ENCODE data around the gene STK10.
"Not testable (repeated sequence)": the region's sequence is repeated elsewhere in the genome, so short reads cannot be mapped to it uniquely, and the experiment has no call there.

STK10 gene

DNA sequence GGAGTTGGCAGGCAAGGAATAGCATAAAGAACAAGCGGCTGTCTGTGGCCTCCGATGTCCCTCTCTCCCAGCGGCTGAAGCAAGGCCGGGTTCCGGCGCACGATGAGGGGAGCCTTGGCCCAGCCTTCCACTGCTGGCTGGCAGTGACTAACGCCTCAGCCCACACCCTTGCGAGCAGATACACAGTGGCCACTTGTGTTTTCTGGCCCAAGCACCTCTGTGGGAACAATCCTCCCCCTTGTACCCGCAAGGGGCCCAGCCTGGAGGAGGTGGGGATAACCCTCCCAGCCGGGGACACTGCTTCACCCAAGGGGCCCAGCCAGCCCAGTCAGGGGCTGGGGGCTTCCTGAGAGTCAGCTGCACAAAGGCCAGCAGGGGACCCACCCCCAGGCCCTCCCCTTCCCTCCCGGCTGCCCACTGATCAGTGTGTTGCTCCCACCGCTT lies 23.2 kb downstream of the STK10 start:
- no peak for FAIRE-seq

DNA sequence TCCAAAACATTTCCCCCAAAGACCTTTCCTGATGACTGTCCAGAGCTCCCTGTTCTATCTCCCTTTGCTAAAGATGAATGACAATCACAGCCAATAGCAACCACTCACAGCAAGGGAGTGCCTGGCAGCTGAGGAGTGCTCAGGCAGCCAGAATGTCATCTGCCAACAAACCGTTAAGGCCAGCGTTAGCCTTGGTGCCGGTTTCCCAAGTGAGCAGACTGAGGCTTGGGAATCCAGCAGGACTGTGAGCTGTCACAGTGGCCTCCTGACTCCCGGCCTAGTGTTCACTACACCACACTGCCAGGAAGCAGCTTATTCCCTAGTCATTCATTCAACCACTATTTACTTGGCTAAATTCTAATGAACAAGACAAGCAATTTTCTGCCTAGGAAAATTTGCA lies 24.7 kb downstream of the STK10 start:
- no peak for FAIRE-seq

GRCh38 chr5:172162987-172163343 lies 25.1 kb downstream of the STK10 start:
- FAIRE-seq = no peak

GRCh38 chr5:172162323-172162986 lies 25.6 kb downstream of the STK10 start:
- FAIRE-seq = no peak

DNA sequence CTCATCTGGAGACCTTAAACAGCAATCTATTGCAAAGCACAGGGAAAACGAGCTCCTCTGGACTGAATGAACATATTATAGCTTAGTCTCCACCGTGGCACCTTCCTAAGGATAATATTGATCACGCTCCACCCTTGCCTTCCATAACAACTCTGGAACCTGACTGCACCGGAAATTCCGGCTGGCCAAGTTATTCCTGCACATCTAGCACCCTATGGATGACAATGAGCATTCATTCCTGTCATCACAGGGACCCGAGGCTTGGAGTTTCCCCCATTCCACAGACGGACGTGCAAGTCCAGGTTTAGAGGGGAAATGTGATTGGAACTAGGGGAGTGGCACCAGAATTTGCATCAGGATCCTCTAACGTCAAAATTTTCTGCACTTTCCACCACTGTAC lies 27.5 kb downstream of the STK10 start:
- FAIRE-seq = no peak

- FAIRE-seq = no peak
Measured at GRCh38 chr5:172159016-172159415, 29.0 kb downstream of the STK10 start.

GRCh38 chr5:172156541-172156994 lies 31.5 kb downstream of the STK10 start:
- FAIRE-seq = no peak

DNA sequence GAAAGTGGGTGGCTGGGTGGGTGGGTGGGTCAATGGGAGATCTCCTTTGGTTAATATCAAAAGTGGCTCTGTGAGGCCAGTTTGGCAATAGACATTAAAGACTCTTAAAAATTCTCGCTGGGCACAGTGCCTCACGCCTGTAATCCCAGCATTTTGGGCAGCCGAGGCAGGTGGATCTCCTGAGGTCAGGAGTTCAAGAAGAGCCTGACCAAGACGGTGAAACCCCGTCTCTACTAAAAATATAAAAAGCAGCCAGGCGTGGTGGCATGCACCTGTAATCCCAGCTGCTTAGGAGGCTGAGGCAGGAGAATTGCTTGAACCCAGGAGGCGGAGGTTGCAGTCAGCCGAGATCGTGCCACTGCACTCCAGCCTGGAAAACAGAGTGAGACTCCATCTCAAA lies 32.9 kb downstream of the STK10 start:
- FAIRE-seq = not testable (repeated sequence)

- FAIRE-seq = no peak
Measured at GRCh38 chr5:172153695-172154094, 34.3 kb downstream of the STK10 start.

DNA sequence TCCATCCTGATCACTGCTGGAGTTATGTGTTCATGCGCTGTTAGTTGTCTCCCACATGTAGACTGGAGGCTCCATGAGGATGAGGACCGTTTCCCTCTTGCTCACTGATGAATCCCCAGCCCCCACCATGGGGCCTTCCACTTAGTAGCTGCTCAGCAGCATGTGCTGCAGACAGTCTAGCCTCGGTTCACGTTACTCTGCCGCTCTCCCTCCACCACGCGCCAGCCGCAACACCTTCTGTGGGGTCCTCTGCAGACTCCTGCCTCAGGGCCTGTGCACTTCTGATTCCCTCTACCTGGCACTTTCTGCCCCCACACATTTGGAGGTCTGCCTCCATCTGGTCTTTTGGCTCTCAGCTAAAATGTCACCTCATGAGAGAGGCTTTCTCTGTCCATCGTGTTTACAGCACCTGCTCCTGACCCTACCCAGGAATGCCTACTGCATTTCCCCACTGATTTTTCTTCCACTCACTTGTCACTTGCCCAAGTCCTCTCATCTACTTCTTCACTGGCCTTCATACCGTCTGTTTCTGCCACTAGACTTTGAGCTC lies 36.3 kb downstream of the STK10 start:
- no peak for FAIRE-seq

DNA sequence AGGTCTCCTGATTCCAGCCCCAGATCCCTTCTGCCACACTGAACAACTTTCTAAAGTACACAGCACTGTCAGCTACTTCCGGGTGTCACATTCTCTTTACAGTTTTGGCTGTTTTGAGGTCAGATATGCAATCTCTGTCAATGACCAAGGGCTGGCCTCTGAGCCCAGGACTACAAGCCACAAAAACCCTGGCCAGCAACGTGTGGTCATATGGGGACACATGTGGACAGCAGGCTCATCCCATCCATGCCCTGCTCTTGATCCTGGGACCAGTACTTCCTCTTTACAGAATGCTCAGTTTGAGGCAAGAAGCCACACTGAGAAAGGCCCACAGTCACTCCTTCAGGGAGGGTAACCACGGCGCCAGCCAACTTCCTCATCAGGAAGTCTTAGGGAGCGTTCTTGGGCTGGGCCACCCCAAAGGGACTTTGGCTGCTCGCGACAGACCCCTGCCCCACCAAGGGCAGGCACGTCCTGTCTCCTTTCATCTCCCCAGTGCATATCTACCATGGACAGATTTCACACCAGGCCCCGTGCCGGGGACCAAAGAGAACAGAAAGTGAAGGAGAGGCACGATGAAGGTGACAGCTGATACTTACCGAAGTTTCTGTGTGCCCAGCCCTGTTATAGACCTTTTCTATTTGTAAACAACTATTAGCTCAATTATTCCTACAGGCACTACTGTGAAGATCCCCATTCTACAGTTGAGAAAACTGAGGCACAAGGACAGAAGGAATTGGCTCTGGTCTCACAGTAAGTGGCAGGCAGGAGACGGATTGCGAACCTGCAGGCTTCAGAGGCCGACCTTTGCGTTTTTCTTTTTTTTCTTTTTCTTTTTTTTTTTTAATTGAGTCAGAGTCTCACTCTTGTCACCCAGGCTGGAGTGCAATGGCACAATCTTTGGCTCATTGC lies 37.3 kb downstream of the STK10 start:
- FAIRE-seq = no peak

DNA sequence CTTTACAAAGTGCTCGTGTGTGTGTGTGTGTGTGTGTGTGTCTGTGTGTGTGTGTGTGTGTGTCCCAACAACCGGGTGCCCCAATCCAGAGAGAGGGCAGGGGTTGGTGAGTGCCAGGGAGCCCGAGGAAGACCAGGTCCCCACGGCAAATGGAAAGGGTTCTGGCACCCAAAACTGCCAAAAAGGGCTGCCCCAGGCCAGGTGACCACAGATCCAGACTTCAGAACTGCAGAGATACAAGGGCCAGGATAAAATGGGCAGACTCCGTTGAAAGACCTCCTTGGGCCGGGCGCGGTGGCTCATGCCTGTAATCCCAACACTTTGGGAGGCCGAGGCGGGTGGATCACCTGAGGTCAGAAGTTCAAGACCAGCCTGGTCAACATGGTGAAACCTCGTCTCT lies 38.5 kb downstream of the STK10 start:
- FAIRE-seq = not testable (repeated sequence)

DNA sequence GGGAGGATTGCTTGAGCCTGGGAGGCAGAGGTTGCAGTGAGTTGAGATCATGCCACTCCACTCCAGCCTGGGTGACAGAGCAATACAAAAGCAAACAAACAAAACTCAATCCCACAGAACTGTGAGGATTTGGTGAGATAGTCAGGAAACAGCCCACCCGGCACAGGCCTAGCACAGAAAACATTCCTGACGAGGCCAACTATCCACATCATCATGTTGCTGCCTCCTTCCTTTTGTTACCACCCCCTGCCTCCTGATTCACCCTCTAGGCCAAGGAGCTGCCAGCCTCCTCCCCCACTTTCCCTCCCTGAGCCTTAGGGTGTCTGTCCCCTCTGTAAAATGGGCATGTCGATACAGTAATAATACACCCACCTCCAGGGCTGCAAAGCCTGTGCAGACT lies 39.0 kb downstream of the STK10 start:
- FAIRE-seq = no peak

GRCh38 chr5:172148381-172148780 lies 39.6 kb downstream of the STK10 start:
- FAIRE-seq = no peak

GRCh38 chr5:172147857-172148256 lies 40.2 kb downstream of the STK10 start:
- no peak for FAIRE-seq

DNA sequence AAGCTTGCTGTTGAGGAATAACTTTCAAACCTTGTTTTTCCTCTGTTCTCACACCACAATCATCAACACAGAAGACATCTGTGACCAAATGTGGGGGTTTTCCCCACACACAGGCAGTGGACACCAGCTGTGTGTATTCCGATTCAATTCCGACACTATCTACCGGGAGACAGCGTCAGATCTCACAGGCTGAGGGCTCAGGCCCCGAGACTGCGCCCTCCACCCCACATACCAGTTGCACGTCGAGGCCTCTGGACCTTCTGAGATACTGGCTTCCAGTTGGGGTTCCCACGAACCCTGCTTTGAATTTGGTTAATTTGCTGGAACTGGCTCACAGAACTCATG lies 41.3 kb downstream of the STK10 start:
- no peak for FAIRE-seq

DNA sequence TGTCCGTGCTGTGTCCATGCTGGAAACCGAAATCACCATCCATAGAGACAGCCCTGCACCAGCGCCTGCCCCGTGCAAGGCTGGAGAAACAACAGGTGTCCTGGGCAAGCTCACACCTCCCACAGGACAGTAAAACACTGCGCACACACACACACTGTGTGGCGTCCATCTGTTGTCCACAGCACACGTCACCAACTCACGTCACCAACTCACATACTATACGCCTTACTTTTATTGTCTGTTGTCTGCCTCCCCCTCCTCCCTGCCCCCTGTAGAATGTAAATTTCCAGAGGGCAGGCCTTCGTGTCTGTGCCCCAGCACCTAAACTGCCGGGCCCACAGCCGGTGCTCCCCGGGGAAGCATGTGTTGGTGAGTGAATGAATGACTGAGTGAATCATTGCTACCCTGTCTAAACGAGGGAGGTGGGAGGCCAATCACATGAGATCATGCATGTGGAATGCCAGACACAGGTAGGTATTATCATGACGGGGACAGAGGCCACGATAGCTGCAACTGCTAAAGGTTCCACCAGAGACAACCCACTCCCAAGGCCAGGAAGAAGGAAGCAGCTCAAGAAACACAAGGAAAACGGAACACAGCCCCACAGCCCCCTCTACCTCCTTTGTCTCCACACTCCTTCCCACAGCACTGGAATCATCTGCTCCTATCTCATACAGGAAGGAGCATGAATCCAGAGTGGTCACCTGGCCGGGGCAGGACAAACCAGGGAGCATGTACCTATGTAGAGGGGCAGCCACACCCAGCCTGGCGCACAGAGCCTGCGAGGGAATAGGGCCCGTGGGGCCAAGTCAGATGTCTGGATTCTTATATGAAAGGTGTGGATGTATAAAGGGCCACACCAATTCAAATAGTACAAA lies 41.9 kb downstream of the STK10 start:
- no peak for FAIRE-seq

GRCh38 chr5:172144931-172145869 lies 42.8 kb downstream of the STK10 start:
- FAIRE-seq = no peak

DNA sequence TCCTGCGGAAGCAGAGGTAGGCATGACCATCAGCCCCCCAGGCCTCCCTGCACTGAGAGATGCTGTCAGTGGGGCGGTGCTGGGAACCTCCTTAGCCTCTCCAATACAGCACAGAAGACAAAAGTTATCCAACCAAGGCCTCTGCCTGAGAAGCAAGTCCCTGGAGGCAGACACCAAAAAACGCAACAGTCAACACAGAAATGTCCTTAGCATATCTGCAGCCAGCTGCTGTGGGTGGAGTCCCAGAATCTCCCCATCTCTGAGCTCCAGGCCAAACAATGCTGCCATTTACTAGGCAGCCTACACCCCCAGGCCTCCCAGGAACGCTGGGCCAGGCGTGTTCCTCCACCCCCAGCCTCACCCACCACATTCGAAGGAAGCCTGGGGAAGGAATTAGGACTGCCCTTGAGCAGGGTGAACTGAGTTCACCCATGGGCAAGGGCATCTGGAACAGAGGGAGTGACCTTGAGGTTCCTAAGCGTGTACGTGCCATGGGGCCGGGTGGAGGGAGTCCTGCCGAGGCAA lies 43.7 kb downstream of the STK10 start:
- no peak for FAIRE-seq

DNA sequence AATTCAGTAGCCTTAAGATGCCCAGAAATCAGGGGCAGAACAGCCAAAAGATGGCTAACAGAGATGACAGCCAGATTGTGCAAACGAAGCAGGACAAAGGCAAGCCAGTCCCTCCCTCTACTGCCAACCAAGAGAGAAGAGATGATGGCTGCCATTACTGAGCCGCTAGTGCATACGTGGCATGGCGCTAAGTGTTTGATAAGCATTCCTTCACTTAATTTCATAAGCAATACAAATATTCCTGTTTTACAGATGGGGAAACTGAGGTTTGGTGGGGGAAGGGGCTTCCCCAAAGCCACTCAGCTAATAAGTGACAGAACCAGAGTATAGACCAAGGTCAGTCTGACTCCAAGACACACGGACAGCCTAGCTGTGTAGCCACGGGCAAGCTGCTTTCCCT lies 44.1 kb downstream of the STK10 start:
- no peak for FAIRE-seq

DNA sequence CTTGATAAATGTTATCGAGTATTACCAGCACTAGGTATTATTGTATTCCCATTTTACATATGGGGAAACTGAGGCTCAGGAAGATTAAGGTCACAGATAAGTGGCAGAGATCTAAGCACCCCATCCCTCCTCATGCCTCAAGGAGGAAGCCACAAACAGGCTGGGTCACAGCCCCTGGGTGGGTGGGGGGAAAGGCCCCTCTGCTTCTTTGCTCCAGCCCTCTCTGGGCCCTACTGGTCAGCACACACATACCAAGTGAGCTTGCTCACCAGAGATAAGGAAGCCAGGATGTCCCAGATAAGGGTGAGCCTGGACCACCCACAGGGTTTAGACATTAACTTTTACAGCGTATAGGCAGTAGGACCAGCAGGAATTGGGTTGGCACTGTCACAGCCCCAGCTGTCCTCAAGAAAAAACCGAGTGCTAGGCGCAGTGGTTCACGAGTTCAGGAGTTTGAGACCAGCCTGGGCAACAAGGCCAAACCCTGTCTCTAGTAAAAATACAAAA lies 45.3 kb downstream of the STK10 start:
- no peak for FAIRE-seq
